Stomach smooth muscle (tissue), 2 donors: Measurements from ENCODE around the gene COX20.
"Not testable (repeated sequence)": the region's sequence is repeated elsewhere in the genome, so short reads cannot be mapped to it uniquely, and the experiment has no call there.

Experiments
- H3K27ac ChIP-seq: one replicate; pipeline ENCODE4 v1.7.0; 2013; ENCODE audit warnings: mild to moderate bottlenecking, low read length, inconsistent platforms
- H3K27me3 ChIP-seq, 2 donors: one replicate each; pipeline ENCODE4 v1.7.0; 2013; ENCODE audit warnings: low read length in 2 of 2; ENCODE audit not compliant: insufficient read depth in 2 of 2, control insufficient read depth in 1 of 2
- H3K36me3 ChIP-seq, 2 donors: one replicate each; pipeline ENCODE4 v1.7.0; 2013; ENCODE audit warnings: low read length in 2 of 2; ENCODE audit not compliant: control insufficient read depth in 2 of 2, insufficient read depth in 2 of 2
- H3K4me1 ChIP-seq: one replicate; pipeline ENCODE4 v1.7.0; 2013; ENCODE audit warnings: low read length; ENCODE audit not compliant: control insufficient read depth, insufficient read depth
- H3K4me3 ChIP-seq, 2 donors: one replicate each; pipeline ENCODE4 v1.7.0; 2013; ENCODE audit warnings: low read length in 2 of 2
- H3K9ac ChIP-seq, 2 donors: one replicate each; pipeline ENCODE4 v1.7.0; 2013; ENCODE audit warnings: low read length in 2 of 2, mild to moderate bottlenecking in 1 of 2
- H3K9me3 ChIP-seq, 2 donors: one replicate each; pipeline ENCODE4 v1.7.0; 2013; ENCODE audit warnings: low read length in 2 of 2; ENCODE audit not compliant: control insufficient read depth in 2 of 2
- donor health status: healthy.
- donor health status: Pancreatic carcinoma.

COX20 gene, protein sequence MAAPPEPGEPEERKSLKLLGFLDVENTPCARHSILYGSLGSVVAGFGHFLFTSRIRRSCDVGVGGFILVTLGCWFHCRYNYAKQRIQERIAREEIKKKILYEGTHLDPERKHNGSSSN

DNA sequence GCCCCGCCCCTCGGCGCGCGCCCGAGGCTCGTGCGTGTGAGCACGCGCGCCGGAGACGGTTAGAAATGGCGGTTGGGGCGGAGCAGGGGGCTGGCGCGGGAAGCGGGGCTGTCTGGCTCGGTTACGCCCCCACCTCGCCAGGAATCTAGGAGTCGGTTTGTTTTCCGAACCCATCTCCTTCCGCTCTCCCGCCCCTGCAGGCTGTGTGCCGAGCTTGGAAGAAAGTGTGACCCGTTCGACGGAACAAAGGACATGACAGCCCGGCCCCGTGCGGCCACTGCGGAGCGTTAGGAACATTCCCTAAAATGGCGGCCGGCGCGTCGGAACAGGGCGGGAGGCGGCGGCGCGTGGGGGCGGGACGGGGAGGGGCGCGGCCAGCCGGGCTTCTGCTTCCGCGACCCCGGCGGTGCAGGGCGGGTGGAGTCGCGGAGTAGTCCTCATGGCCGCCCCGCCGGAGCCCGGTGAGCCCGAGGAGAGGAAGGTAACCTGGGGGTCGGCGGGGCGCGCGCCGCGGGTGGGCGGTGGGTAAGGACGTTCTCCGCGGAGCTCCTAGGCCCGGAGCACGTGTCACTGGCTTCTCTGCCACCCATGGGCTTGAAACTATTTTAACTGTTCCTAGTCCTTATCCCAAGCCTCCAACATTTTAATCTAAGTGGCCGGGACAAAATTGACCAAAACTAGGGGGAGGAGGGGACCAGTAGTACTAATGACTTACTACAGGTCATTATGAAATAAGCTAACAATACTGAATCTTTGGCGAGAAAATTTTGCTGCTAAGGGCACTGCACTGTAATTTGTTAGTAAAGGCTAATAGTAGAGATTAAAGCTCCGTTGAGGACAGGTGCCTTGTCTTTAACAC lies at the start of gene COX20:
TSS of gene COX20 (plus strand) at position 383 of the 859 bp plus-strand sequence. CDS start at position 440, 57 bp downstream.
- H3K4me1 ChIP-seq: peaks cover 15% of the 10 kb centered on the region
- peaks cover 3% of the 10 kb centered on the region in 2 donors for H3K36me3 ChIP-seq

DNA sequence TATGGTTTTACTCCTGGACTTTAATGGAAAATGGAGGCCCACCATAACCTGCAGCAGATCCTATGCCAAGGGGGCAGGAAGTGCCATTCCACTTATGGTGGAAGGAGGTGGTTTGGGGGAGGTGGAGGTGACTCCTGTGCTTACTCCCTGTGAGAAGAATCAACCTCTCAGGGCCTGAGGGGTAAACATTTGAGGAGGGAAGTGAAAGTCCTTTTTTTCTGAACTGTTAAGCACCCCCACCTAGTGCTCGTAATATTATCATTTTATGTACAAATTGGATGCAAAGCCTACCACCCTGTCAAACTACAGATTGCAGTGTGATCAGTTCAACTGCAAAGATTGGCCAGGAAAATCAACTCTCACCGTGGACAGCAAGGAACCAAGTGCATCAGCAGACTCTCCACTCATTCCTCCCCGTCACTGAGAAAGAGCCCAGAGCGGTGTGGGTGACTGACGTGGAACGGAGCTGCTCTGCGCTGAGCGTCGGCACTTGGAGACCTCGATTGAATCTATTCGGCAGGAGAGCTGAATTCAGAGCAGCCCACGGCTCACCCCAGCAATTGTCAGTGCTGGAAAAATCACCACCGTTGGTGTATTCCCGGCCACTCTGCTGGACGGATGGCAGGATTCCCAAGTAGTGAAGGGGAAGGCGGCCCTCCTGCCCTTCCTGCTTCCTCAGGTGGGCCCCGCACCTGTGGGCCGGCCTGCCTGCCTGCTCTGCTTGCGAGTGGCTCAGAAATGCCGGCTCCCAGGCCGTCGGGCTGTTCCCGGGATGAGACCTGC lies 46.8 kb upstream of the COX20 start:
- Histone ChIP-seq H3K4me3 (no peak overlapping the region), H3K9ac (no peak overlapping the region), H3K36me3 (no peaks in the 10 kb centered on the region), H3K27ac (no peak overlapping the region), H3K27me3 (peaks cover 0 to 4% of the 10 kb centered on the region in 2 donors), H3K9me3 (no peaks in the 10 kb centered on the region), H3K4me1 (no peaks in the 10 kb centered on the region)

More for the DNA sequence above, at the start of gene COX20:
- H3K27me3 ChIP-seq: no peaks in the 10 kb centered on the region
- peak within 1 kb of the TSS; percentile 86 to 95 for H3K4me3 ChIP-seq
- H3K9me3 ChIP-seq: no peaks in the 10 kb centered on the region
- peak within 1 kb of the TSS; percentile 99 for H3K27ac ChIP-seq
- peak within 1 kb of the TSS; percentile 93 to 95 for H3K9ac ChIP-seq

DNA sequence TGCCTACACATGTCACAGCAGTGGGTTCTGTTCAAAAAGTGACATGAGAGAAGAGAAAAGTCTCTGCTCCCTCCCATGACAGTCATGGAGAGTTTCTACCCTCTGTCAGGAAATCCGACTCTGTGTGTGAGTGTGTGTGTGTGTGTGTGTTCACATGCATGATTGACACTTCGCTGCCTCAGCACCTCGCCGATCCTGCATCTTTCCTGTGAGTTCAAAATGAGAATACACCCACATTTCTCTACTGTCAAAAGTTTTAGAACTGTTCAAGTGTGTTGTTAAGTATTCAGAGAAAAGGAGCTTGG lies 46.2 kb upstream of the COX20 start:
- H3K4me1 ChIP-seq: no peaks in the 10 kb centered on the region
- no peak overlapping the region for H3K27ac ChIP-seq
- H3K27me3 ChIP-seq: peaks cover 0 to 4% of the 10 kb centered on the region in 2 donors
- H3K36me3 ChIP-seq: no peaks in the 10 kb centered on the region
- no peak overlapping the region for H3K4me3 ChIP-seq
- H3K9me3 ChIP-seq: no peaks in the 10 kb centered on the region
- H3K9ac ChIP-seq: no peak overlapping the region

DNA sequence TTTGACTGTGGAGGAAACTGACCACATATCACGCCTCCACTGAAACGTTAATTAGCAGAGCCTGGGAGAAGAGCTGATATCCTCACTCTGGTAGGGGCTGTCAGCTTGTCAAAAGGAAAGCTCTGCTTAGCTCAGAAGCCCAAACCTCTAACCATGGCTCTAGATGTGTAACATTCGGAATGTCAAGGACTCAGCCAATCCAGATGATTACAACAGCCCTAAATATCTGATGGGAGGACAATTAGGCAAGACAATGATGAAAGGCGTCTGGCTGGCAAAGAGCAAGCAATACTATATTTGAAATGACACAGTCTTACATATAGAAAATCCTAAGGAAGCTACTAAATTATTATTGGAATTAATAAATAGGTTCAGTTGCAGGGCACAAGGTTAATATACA lies 45.7 kb upstream of the COX20 start:
- Histone ChIP-seq H3K4me3 (no peak overlapping the region), H3K27ac (no peak overlapping the region), H3K9me3 (no peaks in the 10 kb centered on the region), H3K9ac (no peak overlapping the region), H3K4me1 (no peaks in the 10 kb centered on the region), H3K27me3 (peaks cover 0 to 4% of the 10 kb centered on the region in 2 donors), H3K36me3 (no peaks in the 10 kb centered on the region)

DNA sequence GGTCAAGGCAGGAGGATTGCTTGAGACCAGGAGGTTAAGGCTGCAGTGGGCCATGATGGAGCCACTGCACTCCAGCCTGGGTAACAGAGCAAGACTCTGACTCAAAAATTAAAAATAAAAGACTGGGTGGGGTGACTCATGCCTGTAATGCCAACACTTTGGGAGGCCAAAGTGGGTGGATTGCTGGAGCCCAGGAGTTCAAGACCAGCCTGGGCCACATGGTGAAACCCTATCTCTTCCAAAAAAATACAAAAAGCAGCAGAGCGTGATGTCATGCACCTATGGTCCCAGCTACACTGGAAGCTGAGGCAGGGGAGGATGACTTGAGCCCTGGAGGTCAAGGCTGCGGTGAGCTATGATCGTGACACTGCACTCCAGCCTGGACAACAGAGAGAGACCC lies 44.4 kb upstream of the COX20 start:
- no peaks in the 10 kb centered on the region for H3K9me3 ChIP-seq
- peaks cover 0 to 4% of the 10 kb centered on the region in 2 donors for H3K27me3 ChIP-seq
- H3K27ac ChIP-seq: no peak overlapping the region
- no peak overlapping the region for H3K9ac ChIP-seq
- H3K36me3 ChIP-seq: no peaks in the 10 kb centered on the region
- H3K4me3 ChIP-seq: no peak overlapping the region
- H3K4me1 ChIP-seq: no peaks in the 10 kb centered on the region

DNA sequence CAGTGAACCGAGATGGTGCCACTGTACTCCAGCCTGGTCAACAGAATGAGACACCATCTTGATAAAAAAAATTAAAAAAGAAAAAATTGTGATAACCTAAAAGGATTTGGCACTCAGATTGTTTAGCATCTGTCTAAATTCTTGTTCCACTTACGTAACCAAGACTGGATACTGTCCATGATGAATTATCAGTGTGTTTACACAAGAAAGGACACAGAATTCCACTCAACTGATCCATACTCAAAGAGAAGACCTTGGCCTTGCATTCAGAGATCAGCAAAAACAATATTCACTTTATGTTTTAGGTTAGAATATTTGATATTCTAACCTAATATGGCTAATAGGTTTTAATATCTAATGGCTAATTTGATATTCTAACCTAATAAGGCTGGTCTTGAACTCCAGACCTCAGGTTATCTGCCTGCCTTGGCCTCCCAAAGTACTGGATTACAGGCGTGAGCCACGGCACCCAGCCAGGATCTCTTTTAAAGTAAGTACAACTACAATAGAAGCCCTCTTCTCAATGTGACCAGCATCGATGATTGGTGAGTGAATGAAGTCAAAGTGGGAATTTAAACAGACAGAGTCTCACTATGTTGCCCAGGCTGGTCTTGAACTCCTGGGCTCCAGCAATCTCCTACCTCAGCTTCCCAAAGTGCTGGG lies 43.1 kb upstream of the COX20 start:
- Histone ChIP-seq H3K36me3 (no peaks in the 10 kb centered on the region), H3K9me3 (no peaks in the 10 kb centered on the region), H3K4me1 (no peaks in the 10 kb centered on the region), H3K9ac (no peak overlapping the region), H3K27me3 (peaks cover 0 to 4% of the 10 kb centered on the region in 2 donors), H3K4me3 (no peak overlapping the region), H3K27ac (no peak overlapping the region)

DNA sequence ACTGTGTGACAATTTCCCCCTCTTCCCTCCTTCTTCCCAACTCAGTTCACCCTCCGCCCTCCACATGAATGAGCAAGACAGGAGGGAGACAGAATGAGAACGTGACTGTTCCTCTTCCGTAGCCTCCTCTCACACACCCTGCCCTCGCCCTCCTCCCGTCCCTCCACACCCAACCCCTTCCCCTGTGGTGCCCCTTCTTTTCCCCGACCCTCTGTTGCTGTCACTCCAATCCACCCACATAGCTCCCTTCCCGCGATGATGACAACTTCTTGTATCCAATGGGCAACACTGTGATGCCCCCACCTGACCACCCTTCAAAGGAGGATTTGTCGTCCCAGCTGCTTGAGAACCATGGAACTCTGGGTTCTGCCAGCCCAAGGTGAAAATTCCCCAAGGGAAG lies 41.4 kb upstream of the COX20 start:
- Histone ChIP-seq H3K36me3 (no peaks in the 10 kb centered on the region), H3K27me3 (no peaks in the 10 kb centered on the region), H3K27ac (no peak overlapping the region), H3K9me3 (no peaks in the 10 kb centered on the region), H3K4me1 (no peaks in the 10 kb centered on the region), H3K4me3 (no peak overlapping the region), H3K9ac (no peak overlapping the region)

DNA sequence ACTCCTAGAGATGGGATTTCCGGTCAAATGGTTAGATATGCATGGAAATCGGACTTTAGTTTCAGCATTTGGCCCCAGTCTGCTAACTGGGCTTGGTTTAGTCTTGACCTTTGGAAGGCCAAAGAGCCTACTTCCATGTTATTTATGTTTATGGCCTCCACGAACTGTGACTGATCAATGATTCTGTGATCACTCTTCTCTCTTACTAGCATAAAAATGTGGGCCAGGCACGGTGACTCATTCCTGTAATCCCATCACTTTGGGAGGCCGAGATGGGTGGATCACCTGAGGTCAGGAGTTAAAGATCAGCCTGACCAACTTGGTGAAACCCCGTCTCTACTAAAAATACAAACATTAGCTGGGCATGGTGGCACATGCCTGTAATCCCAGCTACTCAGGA lies 40.9 kb upstream of the COX20 start:
- H3K36me3 ChIP-seq, H3K9ac ChIP-seq, H3K4me1 ChIP-seq, H3K4me3 ChIP-seq, H3K27me3 ChIP-seq, H3K27ac ChIP-seq, H3K9me3 ChIP-seq: not testable (repeated sequence)

DNA sequence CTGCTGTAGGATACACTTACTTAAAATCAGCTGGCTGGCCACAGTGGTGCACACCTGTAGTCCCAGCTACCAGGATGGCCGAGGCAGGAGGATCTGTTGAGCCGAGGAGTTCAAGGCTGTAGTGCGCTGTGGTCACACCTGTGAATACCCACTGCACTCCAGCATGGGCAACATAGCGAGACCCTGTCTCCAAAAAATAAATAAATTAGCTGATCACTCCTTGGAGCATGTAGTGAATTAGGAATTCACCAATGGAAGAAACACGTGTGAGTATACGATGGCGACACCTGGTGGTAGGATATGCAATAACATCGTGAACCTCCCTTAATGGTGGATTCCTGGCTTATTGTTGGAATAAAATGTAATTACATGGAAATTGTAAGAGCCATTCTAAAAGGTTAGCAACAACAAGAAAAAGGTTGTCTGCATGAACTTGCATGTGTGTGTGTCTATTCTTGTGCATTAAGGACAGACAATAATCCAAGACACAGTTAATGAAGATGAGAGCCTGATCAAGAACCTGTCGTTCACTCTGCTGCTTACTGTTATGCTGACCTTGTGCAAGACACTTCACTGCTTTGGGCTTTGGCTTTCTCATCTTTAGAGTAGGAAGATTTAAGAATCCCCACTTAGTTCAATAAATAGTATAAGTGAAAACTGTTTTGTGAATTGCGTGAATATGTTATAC lies 38.6 kb upstream of the COX20 start:
- Histone ChIP-seq H3K9ac (no peak overlapping the region), H3K36me3 (no peaks in the 10 kb centered on the region), H3K27ac (no peak overlapping the region), H3K4me1 (no peaks in the 10 kb centered on the region), H3K9me3 (no peaks in the 10 kb centered on the region), H3K27me3 (no peaks in the 10 kb centered on the region), H3K4me3 (no peak overlapping the region)

DNA sequence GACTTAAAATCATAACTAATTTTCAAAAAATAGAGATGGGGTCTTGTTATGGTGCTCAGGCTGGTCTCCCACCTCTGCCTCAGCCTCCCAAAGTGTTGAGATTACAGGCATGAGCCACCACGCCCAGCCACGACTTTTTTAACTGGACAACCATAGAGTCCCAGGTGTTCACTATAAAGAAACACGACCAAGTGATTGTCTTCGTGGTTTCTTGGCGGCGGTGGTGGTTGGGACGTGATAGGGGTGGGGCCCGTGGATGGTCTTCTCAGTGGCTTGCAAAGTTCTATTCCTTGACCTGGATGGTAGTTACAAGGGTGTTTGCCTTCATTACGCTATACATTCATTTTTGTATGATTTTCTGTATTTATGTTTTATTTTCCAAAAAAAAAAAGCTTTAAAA lies 34.6 kb upstream of the COX20 start:
- no peak overlapping the region for H3K4me3 ChIP-seq
- H3K36me3 ChIP-seq: no peaks in the 10 kb centered on the region
- H3K4me1 ChIP-seq: no peaks in the 10 kb centered on the region
- H3K9me3 ChIP-seq: no peaks in the 10 kb centered on the region
- H3K9ac ChIP-seq: no peak overlapping the region
- no peaks in the 10 kb centered on the region for H3K27me3 ChIP-seq
- H3K27ac ChIP-seq: no peak overlapping the region
